OCI-LY3 (cell line): Measurements from ENCODE around the gene ZNF814.
"Not testable (repeated sequence)": the region's sequence is repeated elsewhere in the genome, so short reads cannot be mapped to it uniquely, and the experiment has no call there.

ENCODE experiments used
- H2AFZ ChIP-seq: fragments of 200-600, 300-600 bp; shearing (Covaris generic); 2 replicates; pipeline ENCODE4 v1.6.0; 2014; ENCODE audit warnings: antibody characterized with exemption, low read depth, low read length
- H3K27ac ChIP-seq: fragments of 200-600, 300-600 bp; sonication (generic); 2 replicates; pipeline ENCODE4 v1.5.1; 2014; ENCODE audit warnings: mild to moderate bottlenecking, low read length, moderate library complexity, mixed read lengths
- H3K27me3 ChIP-seq: fragments of 200-600, 300-600 bp; sonication (generic); 2 replicates; pipeline ENCODE4 v1.6.1; 2014; ENCODE audit warnings: low read depth, low read length, mixed read lengths
- H3K36me3 ChIP-seq: fragments of 200-600, 300-600 bp; sonication (generic); replicated peaks from 2 replicates; pipeline ENCODE3; 2014; ENCODE audit warnings: low read depth, low read length, mixed read lengths
- H3K4me1 ChIP-seq: fragments of 300-600, 200-600 bp; sonication (generic); 2 replicates; pipeline ENCODE4 v1.6.1; 2014; ENCODE audit warnings: low read length, mixed read lengths
- H3K4me2 ChIP-seq: fragments of 200-600, 300-600 bp; sonication (generic); 2 replicates; pipeline ENCODE4 v1.6.1; 2014; ENCODE audit warnings: low read length, mixed read lengths
- H3K4me3 ChIP-seq: fragments of 300-600, 200-600 bp; sonication (generic); 2 replicates; pipeline ENCODE4 v1.5.1; 2014; ENCODE audit warnings: antibody characterized with exemption, mild to moderate bottlenecking, low read length, moderate library complexity
- H3K79me2 ChIP-seq: fragments of 300-600, 200-600 bp; shearing (Covaris generic); 2 replicates; pipeline ENCODE4 v1.6.1; 2014; ENCODE audit warnings: mild to moderate bottlenecking, low read length, mixed read lengths
- H3K9ac ChIP-seq: fragments of 300-600, 200-600 bp; shearing (Covaris generic); 2 replicates; pipeline ENCODE4 v1.6.0; 2014; ENCODE audit warnings: mild to moderate bottlenecking, low read length, moderate library complexity
- H3K9me3 ChIP-seq: fragments of 200-600, 300-600 bp; shearing (Covaris generic); 2 replicates; pipeline ENCODE4 v1.6.1; 2014; ENCODE audit warnings: low read length, mixed read lengths; ENCODE audit not compliant: insufficient read depth
- H4K20me1 ChIP-seq: fragments of 200-600, 300-600 bp; sonication (generic); 2 replicates; pipeline ENCODE4 v1.6.1; 2016; ENCODE audit warnings: low read length, mixed read lengths; ENCODE audit not compliant: insufficient read depth
- EZH2phosphoT487 ChIP-seq: fragments of 200-600 bp; shearing (Covaris generic); IDR thresholded peaks from 2 replicates; pipeline ENCODE4 v1.6.1; 2018; ENCODE audit warnings: antibody characterized with exemption, mixed run types, low read depth
- TF ChIP-seq, protein P1 (sequence below): fragments of 200-600, 300-600 bp; sonication (generic); IDR thresholded peaks from 2 replicates; pipeline ENCODE4 v1.5.1; 2014; ENCODE audit warnings: antibody characterized with exemption, low read length, low read depth

ZNF814 gene

DNA sequence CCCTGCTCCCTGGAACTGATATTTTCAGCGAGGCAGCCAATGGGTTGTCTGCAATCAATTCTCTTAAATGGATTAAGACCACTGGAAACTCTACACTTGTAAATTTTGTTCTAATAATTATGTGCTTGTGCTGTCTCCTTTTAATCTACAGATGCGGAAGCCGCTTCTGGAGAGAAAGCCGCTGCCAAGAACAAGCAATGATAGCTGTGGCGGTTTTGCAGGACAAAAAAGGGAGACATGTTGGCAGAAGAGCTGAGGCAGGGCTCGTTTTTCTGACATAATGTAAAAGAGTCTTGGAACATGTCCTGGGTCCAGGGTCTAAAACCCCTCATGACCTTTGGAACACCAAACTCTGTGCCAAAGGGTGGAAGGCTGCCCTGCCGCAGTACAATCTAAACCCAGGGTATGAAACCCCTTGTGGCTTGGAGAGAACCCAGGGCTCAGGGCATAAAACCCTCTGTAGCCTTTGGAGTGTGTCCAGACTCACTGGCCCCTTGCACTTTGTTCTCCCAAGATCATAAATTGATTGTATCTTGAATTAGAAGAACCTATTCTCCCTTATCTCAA is 14.9 kb upstream of the ZNF814 start:
- H3K27me3 ChIP-seq = no peaks in the 10 kb centered on the region
- H3K27ac ChIP-seq = no peak overlapping the region
- no peak overlapping the region for H3K4me2 ChIP-seq
- peaks cover 13% of the 10 kb centered on the region for H3K4me1 ChIP-seq
- H3K79me2 ChIP-seq = no peaks in the 10 kb centered on the region
- no peak for TF ChIP-seq EZH2phosphoT487
- TF ChIP-seq, protein P1, sequence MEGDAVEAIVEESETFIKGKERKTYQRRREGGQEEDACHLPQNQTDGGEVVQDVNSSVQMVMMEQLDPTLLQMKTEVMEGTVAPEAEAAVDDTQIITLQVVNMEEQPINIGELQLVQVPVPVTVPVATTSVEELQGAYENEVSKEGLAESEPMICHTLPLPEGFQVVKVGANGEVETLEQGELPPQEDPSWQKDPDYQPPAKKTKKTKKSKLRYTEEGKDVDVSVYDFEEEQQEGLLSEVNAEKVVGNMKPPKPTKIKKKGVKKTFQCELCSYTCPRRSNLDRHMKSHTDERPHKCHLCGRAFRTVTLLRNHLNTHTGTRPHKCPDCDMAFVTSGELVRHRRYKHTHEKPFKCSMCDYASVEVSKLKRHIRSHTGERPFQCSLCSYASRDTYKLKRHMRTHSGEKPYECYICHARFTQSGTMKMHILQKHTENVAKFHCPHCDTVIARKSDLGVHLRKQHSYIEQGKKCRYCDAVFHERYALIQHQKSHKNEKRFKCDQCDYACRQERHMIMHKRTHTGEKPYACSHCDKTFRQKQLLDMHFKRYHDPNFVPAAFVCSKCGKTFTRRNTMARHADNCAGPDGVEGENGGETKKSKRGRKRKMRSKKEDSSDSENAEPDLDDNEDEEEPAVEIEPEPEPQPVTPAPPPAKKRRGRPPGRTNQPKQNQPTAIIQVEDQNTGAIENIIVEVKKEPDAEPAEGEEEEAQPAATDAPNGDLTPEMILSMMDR = no peak
- no peak overlapping the region for H3K9ac ChIP-seq
- H4K20me1 ChIP-seq = no peaks in the 10 kb centered on the region
- no peak overlapping the region for H3K4me3 ChIP-seq
- H3K9me3 ChIP-seq = no peaks in the 10 kb centered on the region
- peaks cover 28% of the 10 kb centered on the region for H3K36me3 ChIP-seq
- no peak overlapping the region for H2AFZ ChIP-seq

DNA sequence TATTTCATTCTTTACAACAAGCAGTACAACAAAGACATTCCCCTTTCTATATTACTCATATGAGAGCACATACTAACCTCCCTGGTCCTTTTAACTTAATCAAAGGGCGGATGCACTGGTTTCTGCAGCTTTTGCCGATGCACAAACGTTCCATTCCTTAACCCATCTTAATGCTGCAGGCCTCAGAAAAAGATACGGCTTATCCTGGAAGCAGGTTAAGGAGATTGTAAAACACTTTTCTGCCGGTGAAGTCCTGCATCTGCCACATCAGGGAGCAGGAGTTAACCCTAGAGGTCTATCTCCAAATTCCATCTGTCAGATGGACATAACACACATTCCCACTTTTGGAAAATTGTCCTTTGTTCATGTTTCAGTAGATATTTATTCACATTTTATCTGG is 11.5 kb upstream of the ZNF814 start:
- Histone ChIP-seq H3K9me3 (no peaks in the 10 kb centered on the region), H3K27ac (no peak overlapping the region), H4K20me1 (no peaks in the 10 kb centered on the region), H3K4me3 (no peak overlapping the region), H2AFZ (no peak overlapping the region), H3K4me2 (no peak overlapping the region), H3K9ac (no peak overlapping the region), H3K79me2 (no peaks in the 10 kb centered on the region), H3K4me1 (peaks cover 6% of the 10 kb centered on the region), H3K36me3 (peaks cover 9% of the 10 kb centered on the region), H3K27me3 (no peaks in the 10 kb centered on the region)
- TF ChIP-seq, protein P1 = no peak
- no peak for TF ChIP-seq EZH2phosphoT487

DNA sequence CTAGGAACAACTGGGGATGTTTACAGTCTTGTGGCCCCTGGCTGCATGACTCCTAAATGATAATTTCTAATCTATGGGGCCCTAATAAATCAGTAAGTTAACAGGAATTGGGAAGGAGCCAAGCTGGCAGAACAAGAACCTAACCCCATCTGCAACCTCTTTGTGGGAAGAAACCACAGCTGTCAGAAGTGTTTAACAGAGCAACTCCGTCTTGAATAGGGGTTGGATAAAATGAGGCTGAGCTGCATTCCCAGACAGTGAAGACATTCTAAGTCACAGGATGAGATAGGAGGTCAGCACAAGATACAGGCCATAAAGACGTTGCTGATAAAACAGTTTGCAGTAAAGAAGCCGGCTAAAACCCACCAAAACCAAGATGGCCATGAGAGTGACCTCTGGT is 1.9 kb upstream of the ZNF814 start:
- not testable (repeated sequence) for H3K9ac ChIP-seq

DNA sequence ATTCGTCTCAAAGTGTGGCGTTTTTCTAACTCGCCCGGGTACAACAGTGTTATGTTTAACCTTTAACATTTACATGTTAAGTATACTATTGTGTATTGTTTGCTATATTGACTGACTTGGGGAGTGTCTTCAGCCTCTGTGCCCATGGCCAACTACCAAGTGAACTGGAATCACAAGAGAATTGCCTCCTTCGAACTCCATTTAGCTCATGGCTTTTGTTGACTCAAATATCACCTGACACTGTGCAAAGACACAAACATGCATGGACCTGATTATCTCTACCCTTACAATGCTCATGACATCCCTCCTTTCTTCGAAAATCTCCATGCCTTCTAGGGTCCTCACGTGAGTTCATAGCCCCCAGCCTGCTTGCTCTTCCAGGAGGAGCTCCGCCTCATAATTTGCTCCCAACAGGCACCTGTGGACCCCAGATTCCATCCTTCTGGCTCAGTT is 704 bp downstream of the ZNF814 start:
- Histone ChIP-seq H3K4me3 (peak overlapping the region; percentile 94), H3K4me1 (peaks cover 13% of the 10 kb centered on the region), H3K36me3 (peaks cover 23% of the 10 kb centered on the region), H2AFZ (peak overlapping the region; percentile 85), H3K79me2 (peaks cover 61% of the 10 kb centered on the region), H3K9me3 (no peaks in the 10 kb centered on the region), H4K20me1 (peaks cover 9% of the 10 kb centered on the region; the same call in 1 of the 2 replicates), H3K4me2 (peak overlapping the region; percentile 86), H3K27ac (peak overlapping the region; percentile 31), H3K9ac (peak overlapping the region; percentile 90), H3K27me3 (no peaks in the 10 kb centered on the region)
- no peak for TF ChIP-seq EZH2phosphoT487
- TF ChIP-seq, protein P1 = no peak

More for the DNA sequence above, 1.9 kb upstream of the ZNF814 start:
- H3K36me3 ChIP-seq = peaks cover 12% of the 10 kb centered on the region
- H3K9me3 ChIP-seq, H3K27me3 ChIP-seq, H3K4me2 ChIP-seq, H2AFZ ChIP-seq, H3K27ac ChIP-seq, H4K20me1 ChIP-seq, H3K4me3 ChIP-seq: not testable (repeated sequence)
- H3K79me2 ChIP-seq = peaks cover 35% of the 10 kb centered on the region
- H3K4me1 ChIP-seq = peaks cover 13% of the 10 kb centered on the region
